HAP-1 (cell line): ENCODE data around the gene MAN1C1.

ENCODE experiments used
- DNase-seq, 2 experiments: peaks; one replicate each; pipeline ENCODE4 v3.0.0-alpha.2; 2016 to 2020; ENCODE audit warnings: low spot score in 2 of 2
- H3K27me3 ChIP-seq: fragments of 250-450 bp; sonication (Bioruptor Pico); 2 replicates; pipeline ENCODE4 v1.5.1; 2020; ENCODE audit warnings: low read depth, mild to moderate bottlenecking, moderate library complexity
- H3K36me3 ChIP-seq: fragments of 250-450 bp; sonication (Bioruptor Pico); replicated peaks from 2 replicates; pipeline ENCODE4 v1.5.1; 2020; ENCODE audit warnings: mild to moderate bottlenecking
- H3K4me1 ChIP-seq: fragments of 250-450 bp; sonication (Bioruptor Pico); 2 replicates; pipeline ENCODE4 v1.5.1; 2020; ENCODE audit warnings: mild to moderate bottlenecking
- H3K4me3 ChIP-seq: fragments of 250-450 bp; sonication (Bioruptor Pico); 2 replicates; pipeline ENCODE4 v1.5.1; 2020; ENCODE audit warnings: mild to moderate bottlenecking, moderate library complexity
- H3K9me3 ChIP-seq: fragments of 250-450 bp; sonication (Bioruptor Pico); 2 replicates; pipeline ENCODE4 v1.5.1; 2020; ENCODE audit warnings: mild to moderate bottlenecking, moderate library complexity
- in situ Hi-C: fragments of 300-500 bp; cut with MboI; formaldehyde crosslinking; loops from 3 replicates; pipeline ENCODE4 v1.14.3; 2020; ENCODE audit warnings: low sequenced_read_pairs, inconsistent platforms, mixed read lengths

Gene MAN1C1

GRCh38 chr1:25642574-25643108 is 26.1 kb downstream of the MAN1C1 start:
- Histone ChIP-seq H3K36me3 (no peaks in the 10 kb centered on the region), H3K9me3 (no peaks in the 10 kb centered on the region), H3K4me3 (no peak overlapping the region), H3K4me1 (no peaks in the 10 kb centered on the region), H3K27me3 (peaks cover 3% of the 10 kb centered on the region; the same call in 1 of the 2 replicates)
- no peak for DNase-seq
- in situ Hi-C loops = no loop called here

DNA sequence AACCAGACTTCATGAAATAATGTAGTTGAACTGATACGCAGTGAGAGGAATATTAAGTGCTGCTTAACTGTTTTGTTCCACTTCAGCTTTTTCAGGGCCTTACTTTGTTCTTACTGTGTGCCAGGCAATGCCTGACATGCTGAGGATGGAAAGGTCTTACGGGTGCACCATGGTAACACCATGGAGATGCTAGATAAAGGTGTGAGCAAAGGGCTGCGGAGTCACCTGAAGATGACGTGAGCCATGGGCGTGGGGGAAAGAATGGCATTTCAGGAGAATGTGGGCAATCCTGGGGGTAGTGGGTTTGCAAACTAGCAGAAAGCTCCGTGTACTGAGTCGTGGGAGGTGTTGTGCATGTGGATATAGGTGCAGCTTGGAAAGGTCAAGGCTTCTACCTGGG is 27.3 kb downstream of the MAN1C1 start:
- Histone ChIP-seq H3K4me1 (no peaks in the 10 kb centered on the region; the same call in 1 of the 2 replicates), H3K9me3 (no peaks in the 10 kb centered on the region), H3K27me3 (peaks cover 3% of the 10 kb centered on the region; the same call in 1 of the 2 replicates), H3K36me3 (no peaks in the 10 kb centered on the region), H3K4me3 (no peak overlapping the region)
- in situ Hi-C loops = no loop called here
- DNase-seq = no peak

- no peak for DNase-seq
- Histone ChIP-seq H3K9me3 (no peaks in the 10 kb centered on the region), H3K36me3 (no peaks in the 10 kb centered on the region), H3K27me3 (peaks cover 3% of the 10 kb centered on the region; the same call in 1 of the 2 replicates), H3K4me1 (no peaks in the 10 kb centered on the region; the same call in 1 of the 2 replicates), H3K4me3 (no peak overlapping the region)
- in situ Hi-C loops = no loop called here
Observed at GRCh38 chr1:25644962-25645361, 28.4 kb downstream of the MAN1C1 start.

DNA sequence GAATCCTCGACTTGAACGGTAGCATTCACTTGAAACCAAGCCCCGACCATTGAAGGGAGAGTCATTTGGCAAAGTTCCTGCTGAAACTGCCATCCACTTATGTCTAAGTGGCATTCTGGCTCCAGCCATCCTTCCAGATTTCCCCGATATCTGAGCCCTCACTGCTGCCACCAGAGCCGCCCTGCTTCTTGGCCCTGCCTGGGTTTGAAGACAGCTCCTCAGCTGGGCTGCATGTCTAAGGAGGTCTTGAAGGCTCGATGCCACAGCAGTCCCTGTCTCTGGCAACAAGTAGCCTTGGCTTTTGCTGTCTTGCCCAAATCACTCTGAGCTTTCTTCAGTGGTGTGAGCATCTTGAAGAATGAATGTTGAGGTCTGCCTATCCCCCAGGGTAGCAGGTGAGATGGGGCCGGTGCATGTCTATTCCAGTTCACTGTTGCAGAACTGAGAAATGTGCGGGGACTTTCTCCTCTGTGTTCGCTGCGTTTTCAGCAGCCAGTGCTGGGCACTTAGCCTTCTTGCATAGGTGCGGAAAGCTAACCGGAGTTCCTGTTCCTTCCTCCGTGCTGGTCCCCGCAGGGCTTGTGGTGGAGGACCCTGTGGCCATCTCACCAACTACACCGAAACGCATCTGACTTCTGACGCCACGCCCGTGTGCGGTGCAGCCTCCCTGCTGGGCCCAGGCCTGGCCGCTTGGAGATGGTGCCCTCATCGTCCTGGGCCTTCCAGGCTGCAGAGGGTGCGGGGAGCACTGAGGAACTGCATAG is 29.2 kb downstream of the MAN1C1 start:
- Histone ChIP-seq H3K27me3 (peaks cover 3% of the 10 kb centered on the region; the same call in 1 of the 2 replicates), H3K4me3 (no peak overlapping the region), H3K9me3 (no peaks in the 10 kb centered on the region), H3K36me3 (no peaks in the 10 kb centered on the region), H3K4me1 (no peaks in the 10 kb centered on the region; the same call in 1 of the 2 replicates)
- DNase-seq = no peak
- in situ Hi-C loops = no loop called here

DNA sequence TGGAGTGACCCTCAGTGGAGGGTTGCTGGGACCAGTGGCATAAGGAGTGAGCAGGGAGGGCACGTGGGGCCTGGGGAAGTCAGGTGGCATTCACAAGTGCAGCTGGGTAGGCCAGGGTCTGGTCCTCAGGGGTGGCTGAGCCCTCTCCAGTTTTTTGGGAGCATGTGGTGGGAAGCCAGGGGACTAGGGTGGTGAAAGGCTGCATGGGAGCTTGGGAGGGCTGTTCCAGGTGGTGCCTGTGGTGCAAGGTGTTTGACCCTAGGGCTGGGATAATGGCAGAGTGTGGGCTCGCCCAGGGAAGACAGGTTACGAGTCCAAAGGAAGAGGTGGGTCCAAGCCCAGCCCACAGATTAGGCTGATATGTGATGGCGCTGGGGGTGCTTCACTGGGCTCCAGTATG is 30.5 kb downstream of the MAN1C1 start:
- no peaks in the 10 kb centered on the region for H3K36me3 ChIP-seq
- no peak overlapping the region for H3K4me3 ChIP-seq
- H3K4me1 ChIP-seq = no peaks in the 10 kb centered on the region; the same call in 1 of the 2 replicates
- in situ Hi-C loops = no loop called here
- H3K27me3 ChIP-seq = no peaks in the 10 kb centered on the region
- DNase-seq = no peak
- no peaks in the 10 kb centered on the region for H3K9me3 ChIP-seq

GRCh38 chr1:25647863-25648262 is 31.3 kb downstream of the MAN1C1 start:
- no peaks in the 10 kb centered on the region; the same call in 1 of the 2 replicates for H3K4me1 ChIP-seq
- H3K27me3 ChIP-seq = no peaks in the 10 kb centered on the region
- in situ Hi-C loops = no loop called here
- no peak for DNase-seq
- H3K9me3 ChIP-seq = no peaks in the 10 kb centered on the region
- H3K4me3 ChIP-seq = no peak overlapping the region
- no peaks in the 10 kb centered on the region for H3K36me3 ChIP-seq

DNA sequence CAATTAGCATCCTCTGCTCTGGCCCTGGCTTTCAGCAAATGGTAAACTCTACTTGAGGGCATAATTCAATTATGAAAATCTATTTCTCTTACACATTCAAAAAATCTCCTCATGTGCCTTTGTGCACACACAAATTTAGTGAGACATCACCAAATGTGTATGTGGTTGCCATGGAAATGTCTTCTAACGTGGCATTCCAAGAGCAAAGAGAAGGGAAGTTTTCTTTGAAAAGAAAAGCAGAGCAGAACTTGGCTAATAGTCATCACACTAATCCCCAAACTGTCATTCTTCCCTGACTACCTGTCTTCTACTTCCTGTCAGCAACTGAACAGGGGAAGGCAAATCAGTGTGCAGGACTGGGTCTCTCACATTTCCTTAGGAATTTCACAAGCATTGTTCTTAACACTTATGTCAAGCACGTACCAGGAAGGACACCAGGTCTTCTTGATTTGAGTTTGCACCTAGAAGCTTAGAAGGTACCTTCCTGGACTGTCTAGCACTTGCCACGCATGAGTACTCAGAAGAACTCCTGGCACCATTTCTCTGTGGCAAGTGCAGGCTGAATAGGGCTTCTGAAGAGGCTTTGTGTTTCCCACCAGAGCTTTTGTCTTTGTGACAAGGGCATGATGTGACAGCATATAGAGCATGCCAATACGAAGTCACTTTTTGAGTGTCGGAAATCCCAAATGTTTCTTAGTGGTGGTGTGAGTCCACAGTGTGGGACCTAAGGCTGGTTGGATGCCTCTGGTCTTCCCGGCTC is 32.3 kb downstream of the MAN1C1 start:
- in situ Hi-C loops = no loop called here
- no peak overlapping the region for H3K4me3 ChIP-seq
- DNase-seq = no peak
- H3K27me3 ChIP-seq = no peaks in the 10 kb centered on the region
- H3K36me3 ChIP-seq = no peaks in the 10 kb centered on the region
- no peaks in the 10 kb centered on the region for H3K9me3 ChIP-seq
- H3K4me1 ChIP-seq = no peaks in the 10 kb centered on the region; the same call in 1 of the 2 replicates

- Histone ChIP-seq H3K36me3 (no peaks in the 10 kb centered on the region), H3K4me1 (no peaks in the 10 kb centered on the region; the same call in 1 of the 2 replicates), H3K4me3 (no peak overlapping the region), H3K27me3 (no peaks in the 10 kb centered on the region), H3K9me3 (no peaks in the 10 kb centered on the region)
- in situ Hi-C loops = no loop called here
- no peak for DNase-seq
Observed at GRCh38 chr1:25649505-25650288, 33.1 kb downstream of the MAN1C1 start.

DNA sequence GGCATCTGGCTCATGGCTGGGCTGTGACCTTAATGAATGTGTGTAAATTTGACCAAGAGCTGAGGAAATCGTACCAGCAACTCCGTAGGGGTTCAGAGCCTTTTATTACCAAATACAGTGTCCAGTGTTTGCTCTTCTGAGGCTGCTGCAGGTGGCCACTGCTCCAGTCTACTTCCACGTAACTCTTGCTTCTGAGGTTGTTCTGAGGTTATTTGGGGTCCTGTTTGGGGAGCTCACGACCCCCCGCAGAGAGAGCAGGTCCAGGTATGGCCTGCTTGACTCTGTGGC is 33.6 kb downstream of the MAN1C1 start:
- Histone ChIP-seq H3K4me3 (no peak overlapping the region), H3K36me3 (no peaks in the 10 kb centered on the region), H3K27me3 (no peaks in the 10 kb centered on the region), H3K9me3 (no peaks in the 10 kb centered on the region), H3K4me1 (no peaks in the 10 kb centered on the region; the same call in 1 of the 2 replicates)
- in situ Hi-C loops = no loop called here
- DNase-seq = no peak

DNA sequence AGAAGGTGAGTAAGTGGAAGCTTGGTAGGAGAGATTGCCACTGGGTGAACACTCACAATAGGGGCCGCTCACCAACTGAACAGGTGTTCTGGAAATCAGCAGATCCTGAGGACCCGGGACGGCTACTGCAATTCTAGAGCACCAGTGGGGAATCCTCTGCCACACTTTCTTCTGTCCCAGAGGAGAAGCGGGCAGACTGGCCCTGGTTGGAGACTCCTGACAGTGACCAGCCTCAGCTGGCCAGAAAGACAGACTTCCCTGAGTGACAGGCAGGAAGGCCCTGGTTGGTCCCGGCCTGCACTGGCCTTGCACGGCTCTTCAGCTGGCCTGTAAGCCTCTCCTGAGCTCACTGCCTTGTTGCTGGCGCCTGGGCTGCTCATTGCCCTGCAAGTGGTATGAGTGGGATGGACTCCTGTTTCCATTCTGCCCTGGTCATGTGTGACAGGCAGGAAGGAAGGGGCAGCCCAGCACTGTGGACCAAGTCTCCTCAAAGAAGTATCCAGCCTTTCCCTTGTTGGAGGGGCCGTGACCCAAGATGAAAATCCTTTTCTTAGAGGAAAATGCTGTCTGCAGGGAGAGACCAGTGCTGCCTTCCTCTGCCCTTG is 34.5 kb downstream of the MAN1C1 start:
- in situ Hi-C loops = no loop called here
- Histone ChIP-seq H3K4me3 (no peak overlapping the region), H3K36me3 (no peaks in the 10 kb centered on the region), H3K9me3 (no peaks in the 10 kb centered on the region), H3K4me1 (no peaks in the 10 kb centered on the region; the same call in 1 of the 2 replicates), H3K27me3 (no peaks in the 10 kb centered on the region)
- DNase-seq = no peak

DNA sequence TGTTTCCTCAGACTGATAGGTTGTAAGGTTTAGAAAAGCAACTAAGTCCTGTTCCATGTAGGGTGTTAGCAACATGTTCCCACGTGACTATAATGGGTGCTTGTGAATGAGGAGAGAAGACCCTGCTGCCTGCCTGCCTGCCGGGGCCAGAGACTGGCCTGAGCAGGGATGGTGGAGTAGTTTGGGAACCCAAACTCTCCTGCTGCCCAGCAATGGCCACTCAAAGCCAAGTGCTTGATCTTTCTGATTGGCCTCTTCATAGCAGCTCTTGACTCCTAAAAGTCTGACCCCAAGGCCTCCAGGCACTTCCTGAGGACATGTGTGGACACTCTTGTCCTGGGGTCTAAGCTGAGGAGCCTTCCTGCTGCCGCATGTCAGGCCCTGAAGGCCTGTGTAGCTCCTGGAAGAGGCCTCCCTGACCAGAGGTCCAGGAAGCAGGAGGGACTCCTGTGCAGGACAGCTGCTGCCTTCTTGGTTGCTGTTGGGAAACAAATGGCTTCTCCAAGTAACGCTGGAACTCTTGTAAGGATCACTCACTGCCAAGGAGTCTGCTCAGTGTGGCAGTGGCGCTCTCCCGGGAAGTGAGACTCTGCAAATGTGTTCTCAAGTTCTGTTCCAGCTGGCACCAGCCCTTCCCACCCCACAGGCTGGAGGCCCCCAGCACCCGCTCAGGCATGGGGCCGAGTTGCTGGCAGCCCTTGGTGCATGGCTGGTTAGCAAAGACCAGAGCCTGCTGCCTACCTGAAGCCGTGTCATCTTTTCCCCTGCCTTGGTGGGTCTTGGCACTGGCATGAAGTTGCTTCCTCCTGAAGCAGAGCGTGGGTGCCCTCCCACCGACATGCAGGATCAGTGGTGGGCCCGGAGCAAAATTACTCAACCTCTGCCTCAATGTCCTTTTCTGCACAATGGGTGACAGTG is 35.5 kb downstream of the MAN1C1 start:
- H3K27me3 ChIP-seq = no peaks in the 10 kb centered on the region
- H3K9me3 ChIP-seq = no peaks in the 10 kb centered on the region
- in situ Hi-C loops = no loop called here
- no peaks in the 10 kb centered on the region; the same call in 1 of the 2 replicates for H3K4me1 ChIP-seq
- no peak for DNase-seq
- no peak overlapping the region for H3K4me3 ChIP-seq
- H3K36me3 ChIP-seq = no peaks in the 10 kb centered on the region

DNA sequence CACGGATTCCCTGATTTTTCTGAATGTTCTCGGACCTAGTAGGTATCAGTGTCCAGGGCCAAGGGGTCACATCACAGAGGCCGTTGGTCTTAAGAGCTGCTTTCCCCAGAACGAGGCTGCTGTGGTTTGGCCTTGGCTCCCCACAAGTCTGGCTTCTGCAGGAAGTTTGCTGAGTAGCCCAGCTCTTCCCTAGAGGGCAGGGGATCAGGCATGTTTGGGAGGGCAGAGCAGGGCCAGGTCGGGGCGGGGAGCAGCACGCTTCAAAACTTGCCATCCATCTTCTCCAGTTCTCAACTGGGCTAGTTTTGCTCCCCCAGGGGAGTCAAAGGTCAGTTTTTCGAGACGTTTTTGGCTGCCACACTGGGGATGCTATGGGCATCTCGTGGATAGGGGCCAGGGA is 37.0 kb downstream of the MAN1C1 start:
- DNase-seq = no peak
- no peaks in the 10 kb centered on the region for H3K36me3 ChIP-seq
- H3K9me3 ChIP-seq = no peaks in the 10 kb centered on the region
- H3K4me3 ChIP-seq = no peak overlapping the region
- no peaks in the 10 kb centered on the region for H3K27me3 ChIP-seq
- in situ Hi-C loops = no loop called here
- no peaks in the 10 kb centered on the region; the same call in 1 of the 2 replicates for H3K4me1 ChIP-seq
